Thymus (tissue), 11 donors: ENCODE data around the gene LRMDA. TPM values are rescaled to one million over a fixed set of nuclear protein-coding genes. Genes with fewer than 3 reads are reported as not detected.

Experiments used
- DNase-seq, 9 donors: peaks; one replicate each; pipeline ENCODE4 v3.0.0-alpha.2; 2013; ENCODE audit warnings: low spot score in 9 of 9, low read depth in 6 of 9, missing footprints in 1 of 9
- H3K27ac ChIP-seq, 2 donors: one replicate each; pipeline ENCODE4 v1.5.1; 2013; ENCODE audit warnings: control low read depth in 1 of 2, low read depth in 1 of 2, low read length in 1 of 2, mild to moderate bottlenecking in 1 of 2, moderate library complexity in 1 of 2
- H3K27me3 ChIP-seq, 2 donors: one replicate each; pipeline ENCODE4 v1.5.1; 2013; ENCODE audit warnings: low read length in 1 of 2; ENCODE audit not compliant: control insufficient read depth in 2 of 2, insufficient read depth in 1 of 2
- H3K36me3 ChIP-seq, 2 donors: one replicate each; pipeline ENCODE4 v1.5.1; 2013; ENCODE audit warnings: low read length in 1 of 2, mild to moderate bottlenecking in 1 of 2, moderate library complexity in 1 of 2; ENCODE audit not compliant: control insufficient read depth in 2 of 2, insufficient read depth in 2 of 2
- H3K4me1 ChIP-seq, 2 donors: one replicate each; pipeline ENCODE4 v1.5.1; 2013; ENCODE audit warnings: low read length in 2 of 2; ENCODE audit not compliant: control insufficient read depth in 2 of 2, insufficient read depth in 2 of 2
- H3K4me3 ChIP-seq, 2 donors: one replicate each; pipeline ENCODE4 v1.5.1; 2013; ENCODE audit warnings: low read length in 2 of 2, control low read depth in 1 of 2, mild to moderate bottlenecking in 1 of 2
- H3K9me3 ChIP-seq, 2 donors: one replicate each; pipeline ENCODE4 v1.5.1; 2013; ENCODE audit warnings: low read length in 1 of 2, mild to moderate bottlenecking in 1 of 2; ENCODE audit not compliant: control insufficient read depth in 2 of 2, insufficient read depth in 1 of 2
- WGBS: extraction: QIAGEN DNeasy Blood & Tissue Kit; methylation state at CpG from one replicate; pipeline ENCODE4 v1.1.7; 2013; 5-methylcytosine and 5-hydroxymethylcytosine counted together
- polyA plus RNA-seq: library from polyadenylated mRNA; stranded (reverse); fragments of 200-250 nt; gene quantifications from one replicate; pipeline ENCODE4 v1.2.3, GENCODE V29; 2013
- total RNA-seq: library from RNA; stranded (reverse); fragments of 120-200 nt; gene quantifications from one replicate; pipeline ENCODE4 v1.2.4, GENCODE V29; 2013
- donor health status: healthy.

Gene LRMDA
- total and polyA plus RNA-seq, 2 donors = 2.5 to 4.6 TPM

DNA sequence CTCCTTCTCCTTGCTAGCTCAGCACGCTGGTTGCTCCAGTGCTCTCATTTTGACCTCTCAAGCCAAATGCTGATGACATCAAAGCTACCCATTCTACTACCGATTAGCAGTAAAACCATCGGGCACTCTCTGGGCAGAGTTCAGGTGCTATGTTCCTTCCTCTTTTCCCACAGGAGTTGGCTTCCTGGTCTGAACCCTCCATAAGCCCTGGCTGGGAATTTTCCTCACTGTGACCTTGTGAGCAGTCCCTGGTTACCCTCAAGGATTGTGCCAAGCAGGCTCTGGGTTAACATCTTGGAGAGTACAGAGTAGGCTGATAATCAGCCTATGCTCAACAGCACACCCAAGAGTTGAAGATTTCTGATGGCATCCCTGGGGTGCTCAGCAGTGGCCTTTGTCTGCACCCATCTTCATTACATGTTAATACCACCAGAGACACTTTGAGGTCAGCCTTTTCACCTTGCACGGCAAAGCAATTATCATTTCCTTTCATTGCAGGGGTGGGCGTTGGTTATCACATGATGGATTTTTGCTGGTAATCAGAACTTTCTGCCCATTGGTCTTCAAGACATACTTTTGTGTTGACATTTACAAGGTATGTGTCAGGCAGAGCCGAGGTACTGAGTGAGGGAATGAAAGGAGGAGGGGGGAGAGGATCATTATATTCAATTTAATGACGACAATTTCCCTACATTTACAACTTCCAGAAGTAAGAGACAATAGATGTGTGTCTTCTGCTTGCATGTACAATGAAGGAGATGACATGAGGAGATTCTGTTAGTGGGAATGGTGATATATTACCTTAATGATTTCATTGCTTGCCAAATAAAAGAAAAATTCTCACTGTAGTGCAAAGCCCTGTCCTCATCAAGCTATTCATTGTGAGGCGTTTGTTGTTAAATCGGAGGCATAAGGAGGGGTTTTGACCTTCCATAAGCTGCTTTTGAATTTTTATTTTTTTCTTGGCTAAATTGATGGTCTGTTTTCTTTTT lies 452.0 kb downstream of the LRMDA start:
- H3K4me3 ChIP-seq = no peak overlapping the region
- H3K36me3 ChIP-seq = no peaks in the 10 kb centered on the region
- no peaks in the 10 kb centered on the region for H3K4me1 ChIP-seq
- H3K27ac ChIP-seq = no peak overlapping the region
- WGBS = 96% methylated on average over 9 of the region's 9 CpGs
- H3K9me3 ChIP-seq = no peaks in the 10 kb centered on the region
- no peaks in the 10 kb centered on the region for H3K27me3 ChIP-seq
- no peak for DNase-seq

DNA sequence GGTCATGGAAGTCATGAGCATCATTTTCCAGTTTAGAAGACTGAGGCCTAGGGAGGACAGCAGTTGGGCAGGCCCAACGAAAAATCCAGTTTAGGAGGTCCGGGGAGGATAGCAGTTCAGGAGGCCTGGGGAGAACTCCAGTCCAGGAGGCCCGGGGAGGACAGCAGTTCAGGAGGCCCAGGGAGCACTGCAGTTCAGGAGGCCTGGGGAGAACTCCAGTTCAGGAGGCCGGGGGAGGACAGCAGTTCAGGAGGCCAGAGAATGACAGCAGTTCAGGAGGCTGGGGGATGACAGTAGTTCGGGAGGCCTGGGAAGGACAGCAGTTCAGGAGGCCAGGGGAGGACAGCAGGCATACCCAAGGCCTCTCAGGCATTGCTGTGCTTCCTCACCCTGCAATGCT lies 453.4 kb downstream of the LRMDA start:
- Histone ChIP-seq H3K27me3 (no peaks in the 10 kb centered on the region), H3K27ac (no peak overlapping the region), H3K4me3 (no peak overlapping the region), H3K36me3 (no peaks in the 10 kb centered on the region), H3K9me3 (no peaks in the 10 kb centered on the region), H3K4me1 (no peaks in the 10 kb centered on the region)
- 95% methylated on average over 5 of the region's 5 CpGs for WGBS
- DNase-seq = no peak

DNA sequence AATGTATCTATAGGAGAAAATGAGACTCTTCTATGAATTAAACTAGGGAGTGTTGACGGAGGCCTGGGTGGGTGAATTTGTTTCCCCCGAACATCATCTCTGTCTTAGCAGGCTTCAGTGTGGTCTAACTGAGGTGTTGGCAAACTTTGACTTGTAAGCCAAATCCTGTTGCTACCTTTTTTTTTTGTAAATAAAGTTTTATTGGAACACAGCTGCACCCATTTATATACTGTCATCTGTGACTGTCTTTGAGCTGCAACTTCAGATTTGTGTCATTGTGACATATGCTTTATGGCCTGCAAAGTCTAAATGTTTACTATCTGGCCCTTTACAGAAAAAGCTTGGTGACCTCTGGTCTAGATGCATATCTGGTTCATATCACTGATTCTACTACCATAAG lies 455.9 kb downstream of the LRMDA start:
- DNase-seq = no peak
- Histone ChIP-seq H3K4me3 (no peak overlapping the region), H3K27me3 (no peaks in the 10 kb centered on the region), H3K27ac (no peak overlapping the region), H3K36me3 (no peaks in the 10 kb centered on the region), H3K9me3 (no peaks in the 10 kb centered on the region), H3K4me1 (no peaks in the 10 kb centered on the region)
- 99% methylated on average over 2 of the region's 2 CpGs for WGBS

DNA sequence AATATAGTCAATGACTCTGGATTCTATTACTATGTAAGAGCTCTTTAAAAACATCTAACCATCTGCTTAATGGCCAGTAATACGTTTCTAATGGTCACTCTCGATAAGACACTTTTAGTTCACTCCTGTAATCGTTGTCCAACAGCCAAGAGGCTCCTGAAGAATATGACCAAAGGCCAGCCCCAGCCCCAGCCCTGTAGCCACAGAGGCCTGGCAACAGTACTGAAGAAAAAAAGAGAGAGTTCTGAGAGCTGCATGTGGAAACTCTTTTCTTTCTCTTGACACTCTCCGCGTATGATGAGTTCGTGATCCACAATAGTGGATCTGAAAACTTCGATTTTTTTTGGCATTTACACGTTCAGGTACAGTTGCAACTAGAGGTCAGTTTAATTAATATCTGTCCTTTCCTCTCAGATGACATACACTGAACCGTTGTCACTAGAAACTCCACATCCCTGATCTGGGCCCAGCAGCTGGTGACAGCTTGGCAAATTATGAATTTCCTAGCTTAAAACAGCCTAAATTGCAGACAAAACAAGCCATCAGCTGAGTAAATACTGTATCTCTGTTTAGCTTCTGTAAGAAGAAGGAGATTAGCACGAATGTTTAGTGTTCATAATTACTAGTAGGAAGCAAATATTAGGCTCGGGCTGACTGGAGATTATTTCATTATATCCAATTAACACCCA lies 456.7 kb downstream of the LRMDA start:
- Histone ChIP-seq H3K4me3 (no peak overlapping the region), H3K4me1 (no peaks in the 10 kb centered on the region), H3K9me3 (no peaks in the 10 kb centered on the region), H3K36me3 (no peaks in the 10 kb centered on the region), H3K27me3 (no peaks in the 10 kb centered on the region), H3K27ac (no peak overlapping the region)
- WGBS = 94% methylated on average over 11 of the region's 11 CpGs
- no peak for DNase-seq

DNA sequence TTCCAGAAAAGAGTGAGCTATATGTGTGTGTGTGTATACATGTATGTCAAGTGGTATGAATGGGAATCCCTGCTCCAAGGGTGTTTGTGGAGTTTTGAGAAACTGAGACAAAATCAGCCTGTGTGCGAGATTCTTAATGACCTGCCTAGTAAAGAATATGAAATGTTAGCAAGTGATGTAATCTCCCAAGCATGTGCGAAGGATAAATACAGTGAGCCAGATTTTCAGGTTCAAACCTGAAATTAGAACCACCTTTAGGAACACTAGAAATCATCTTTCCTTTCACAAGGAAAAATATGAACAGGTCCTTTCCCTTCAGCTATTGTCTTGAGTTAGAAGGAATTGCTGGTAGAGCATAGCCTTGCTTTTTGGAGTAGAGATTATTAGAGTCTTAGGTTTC lies 457.6 kb downstream of the LRMDA start:
- no peaks in the 10 kb centered on the region for H3K9me3 ChIP-seq
- WGBS = 93% methylated on average over 2 of the region's 2 CpGs
- H3K4me3 ChIP-seq = no peak overlapping the region
- no peaks in the 10 kb centered on the region for H3K27me3 ChIP-seq
- no peak overlapping the region for H3K27ac ChIP-seq
- DNase-seq = no peak
- no peaks in the 10 kb centered on the region for H3K4me1 ChIP-seq
- no peaks in the 10 kb centered on the region for H3K36me3 ChIP-seq

DNA sequence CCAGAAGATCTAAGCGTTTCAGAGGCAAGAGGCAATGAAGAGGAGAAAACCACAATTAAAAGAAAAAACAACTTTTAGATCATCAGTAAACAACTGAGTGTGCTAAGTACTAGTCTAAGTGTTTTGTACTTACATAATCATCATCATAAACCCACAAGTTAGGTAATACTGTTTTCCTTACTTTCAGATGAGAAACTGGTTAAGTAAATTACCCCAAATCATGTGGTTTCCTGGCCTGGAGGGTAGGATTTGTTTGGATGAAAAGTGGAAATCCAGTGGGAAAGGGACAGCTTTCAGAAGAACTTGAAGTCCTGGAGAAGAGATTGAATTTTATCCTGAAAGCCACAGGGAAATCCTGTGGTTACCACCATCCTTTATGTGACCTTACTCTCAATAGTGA lies 463.3 kb downstream of the LRMDA start:
- H3K9me3 ChIP-seq = no peaks in the 10 kb centered on the region
- no peak overlapping the region for H3K27ac ChIP-seq
- WGBS = 91% methylated on average over 1 of the region's 1 CpG
- no peaks in the 10 kb centered on the region for H3K27me3 ChIP-seq
- no peak overlapping the region for H3K4me3 ChIP-seq
- no peak for DNase-seq
- H3K4me1 ChIP-seq = no peaks in the 10 kb centered on the region
- H3K36me3 ChIP-seq = no peaks in the 10 kb centered on the region

DNA sequence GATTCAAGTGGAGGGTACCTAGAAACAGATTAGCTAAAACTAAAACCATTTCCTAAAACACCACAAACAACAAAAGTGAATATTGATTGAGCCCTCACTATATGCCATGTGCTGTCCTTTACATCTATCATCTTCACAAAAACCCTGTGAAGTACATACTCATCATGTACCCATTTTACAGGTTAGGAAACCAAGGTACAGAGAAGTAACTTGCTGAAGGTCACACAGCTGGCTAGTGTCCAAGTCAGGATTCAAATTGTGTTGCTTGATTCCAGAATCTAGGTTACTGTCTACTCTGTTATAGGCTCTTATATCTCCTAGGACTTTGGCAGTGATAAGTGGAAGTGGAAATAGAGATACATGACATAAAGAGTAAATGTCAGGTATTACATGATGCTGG lies 463.8 kb downstream of the LRMDA start:
- Histone ChIP-seq H3K9me3 (no peaks in the 10 kb centered on the region), H3K4me3 (no peak overlapping the region), H3K36me3 (no peaks in the 10 kb centered on the region), H3K4me1 (no peaks in the 10 kb centered on the region), H3K27me3 (no peaks in the 10 kb centered on the region), H3K27ac (no peak overlapping the region)
- DNase-seq = no peak

DNA sequence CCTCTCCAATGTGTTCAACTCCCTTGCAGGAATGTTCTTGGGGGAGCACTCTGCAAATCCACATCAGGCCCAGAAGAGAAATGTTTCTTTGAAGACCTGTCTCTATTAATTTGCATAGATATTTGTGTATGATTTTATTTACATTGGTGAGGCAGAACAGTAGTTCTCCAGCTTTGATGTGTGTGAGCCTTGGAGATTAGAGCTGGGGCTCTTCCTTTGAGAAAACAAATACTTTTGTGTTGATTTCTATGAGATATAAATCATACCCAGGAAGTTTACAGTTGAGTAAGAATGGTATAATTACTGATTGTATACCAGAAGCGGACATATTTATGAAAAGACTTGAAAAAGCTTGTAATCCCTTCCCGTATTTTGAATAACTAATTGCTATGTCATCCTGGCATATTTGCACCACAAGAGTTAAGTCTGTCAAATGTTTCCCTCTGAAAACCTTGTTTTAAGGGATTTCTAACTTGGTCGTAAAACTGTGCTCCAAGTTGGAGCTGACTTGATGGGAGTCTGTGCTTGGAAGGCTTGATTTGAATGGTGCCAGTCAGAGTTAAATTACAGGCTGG lies 468.5 kb downstream of the LRMDA start:
- no peak for DNase-seq
- WGBS = 94% methylated on average over 3 of the region's 3 CpGs
- H3K27me3 ChIP-seq = no peaks in the 10 kb centered on the region
- no peaks in the 10 kb centered on the region for H3K9me3 ChIP-seq
- no peak overlapping the region for H3K27ac ChIP-seq
- no peaks in the 10 kb centered on the region for H3K36me3 ChIP-seq
- no peak overlapping the region for H3K4me3 ChIP-seq
- no peaks in the 10 kb centered on the region for H3K4me1 ChIP-seq

DNA sequence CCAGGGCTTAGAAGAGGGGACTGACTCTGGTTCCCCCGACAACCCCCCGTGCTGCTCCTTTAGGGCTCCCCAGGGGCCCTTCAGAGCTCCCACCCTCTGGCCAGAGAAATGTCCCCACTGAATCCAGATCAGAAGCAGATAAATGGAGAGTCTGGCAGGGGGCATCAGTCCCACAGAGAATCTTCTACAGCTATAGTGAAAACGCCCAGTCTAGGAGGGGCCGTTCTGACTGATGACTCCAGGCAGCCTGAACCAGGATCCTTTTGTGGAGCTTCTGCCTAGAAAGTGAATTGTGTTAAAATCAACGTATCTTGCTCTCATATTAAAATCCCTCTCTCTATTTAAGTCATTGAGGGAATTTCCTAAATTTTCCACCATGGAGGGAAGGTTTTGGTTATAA lies 471.4 kb downstream of the LRMDA start:
- Histone ChIP-seq H3K4me3 (no peak overlapping the region), H3K9me3 (no peaks in the 10 kb centered on the region), H3K36me3 (no peaks in the 10 kb centered on the region), H3K27ac (no peak overlapping the region), H3K4me1 (no peaks in the 10 kb centered on the region), H3K27me3 (no peaks in the 10 kb centered on the region)
- 84% methylated on average over 5 of the region's 5 CpGs for WGBS
- DNase-seq = no peak
